ENCODE results near the gene SLC13A3.

SLC13A3 gene

GRCh38 chr20:46625875-46626373, 25.3 kb downstream of the SLC13A3 start:
- Mint-ChIP-seq H3K27me3 (ENCODE audit: low read depth, poor library complexity) (peaks cover 6% of the 10 kb centered on the region), H3K4me1 (no peaks in the 10 kb centered on the region), H3K27ac (no peak overlapping the region), H3K4me3 (no peak overlapping the region), H3K36me3 (ENCODE audit: low read depth) (peaks cover 21% of the 10 kb centered on the region), H3K9me3 (peaks cover 26% of the 10 kb centered on the region)
- no peak for DNase-seq
- TF ChIP-seq CTCF (IDR thresholded peaks at IDR 0.05): no peak

- no peak overlapping the region for H3K4me3 Mint-ChIP-seq
- H3K9me3 Mint-ChIP-seq: peaks cover 19% of the 10 kb centered on the region
- TF ChIP-seq CTCF (IDR thresholded peaks at IDR 0.05): no peak
- H3K27ac Mint-ChIP-seq: no peak overlapping the region
- H3K27me3 Mint-ChIP-seq (ENCODE audit: low read depth, poor library complexity): peaks cover 10% of the 10 kb centered on the region
- H3K36me3 Mint-ChIP-seq (ENCODE audit: low read depth): peaks cover 14% of the 10 kb centered on the region
- H3K4me1 Mint-ChIP-seq: no peaks in the 10 kb centered on the region
- no peak for DNase-seq
Measured at GRCh38 chr20:46624946-46625345, 26.3 kb downstream of the SLC13A3 start.

GRCh38 chr20:46622165-46622564, 29.1 kb downstream of the SLC13A3 start:
- peaks cover 7% of the 10 kb centered on the region for H3K27me3 Mint-ChIP-seq (ENCODE audit: low read depth, poor library complexity)
- no peak for TF ChIP-seq CTCF (IDR thresholded peaks at IDR 0.05)
- H3K36me3 Mint-ChIP-seq (ENCODE audit: low read depth): peaks cover 9% of the 10 kb centered on the region
- no peaks in the 10 kb centered on the region for H3K4me1 Mint-ChIP-seq
- DNase-seq: no peak
- H3K9me3 Mint-ChIP-seq: peaks cover 6% of the 10 kb centered on the region
- no peak overlapping the region for H3K27ac Mint-ChIP-seq
- no peak overlapping the region for H3K4me3 Mint-ChIP-seq

GRCh38 chr20:46621492-46621891, 29.8 kb downstream of the SLC13A3 start:
- DNase-seq: no peak
- peaks cover 6% of the 10 kb centered on the region for H3K9me3 Mint-ChIP-seq
- H3K27ac Mint-ChIP-seq: no peak overlapping the region
- H3K27me3 Mint-ChIP-seq (ENCODE audit: low read depth, poor library complexity): peaks cover 7% of the 10 kb centered on the region
- no peaks in the 10 kb centered on the region for H3K4me1 Mint-ChIP-seq
- H3K36me3 Mint-ChIP-seq (ENCODE audit: low read depth): peaks cover 9% of the 10 kb centered on the region
- TF ChIP-seq CTCF (IDR thresholded peaks at IDR 0.05): no peak
- no peak overlapping the region for H3K4me3 Mint-ChIP-seq

GRCh38 chr20:46619445-46619844, 31.8 kb downstream of the SLC13A3 start:
- DNase-seq: no peak
- peaks cover 8% of the 10 kb centered on the region for H3K4me1 Mint-ChIP-seq
- no peak for TF ChIP-seq CTCF (IDR thresholded peaks at IDR 0.05)
- peaks cover 3% of the 10 kb centered on the region for H3K9me3 Mint-ChIP-seq
- H3K27me3 Mint-ChIP-seq (ENCODE audit: low read depth, poor library complexity): peaks cover 10% of the 10 kb centered on the region
- H3K4me3 Mint-ChIP-seq: no peak overlapping the region
- peaks cover 9% of the 10 kb centered on the region for H3K36me3 Mint-ChIP-seq (ENCODE audit: low read depth)
- no peak overlapping the region for H3K27ac Mint-ChIP-seq

- Mint-ChIP-seq H3K4me1 (peaks cover 8% of the 10 kb centered on the region), H3K9me3 (no peaks in the 10 kb centered on the region), H3K36me3 (ENCODE audit: low read depth) (peaks cover 3% of the 10 kb centered on the region), H3K27me3 (ENCODE audit: low read depth, poor library complexity) (peaks cover 10% of the 10 kb centered on the region), H3K4me3 (no peak overlapping the region), H3K27ac (no peak overlapping the region)
- TF ChIP-seq CTCF (IDR thresholded peaks at IDR 0.05): no peak
- DNase-seq: no peak
Measured at GRCh38 chr20:46618316-46619100, 32.8 kb downstream of the SLC13A3 start.
